ENCODE measurements around the gene PPP1R15A. TPM values are rescaled to one million over a fixed set of nuclear protein-coding genes. Genes with fewer than 3 reads are reported as not detected.
"Not testable (repeated sequence)": the region's sequence is repeated elsewhere in the genome, so short reads cannot be mapped to it uniquely, and the experiment has no call there.

The PPP1R15A gene
- polyA plus RNA-seq, 5 donors: 38.6 to 72.3 (median 53.5) TPM

DNA sequence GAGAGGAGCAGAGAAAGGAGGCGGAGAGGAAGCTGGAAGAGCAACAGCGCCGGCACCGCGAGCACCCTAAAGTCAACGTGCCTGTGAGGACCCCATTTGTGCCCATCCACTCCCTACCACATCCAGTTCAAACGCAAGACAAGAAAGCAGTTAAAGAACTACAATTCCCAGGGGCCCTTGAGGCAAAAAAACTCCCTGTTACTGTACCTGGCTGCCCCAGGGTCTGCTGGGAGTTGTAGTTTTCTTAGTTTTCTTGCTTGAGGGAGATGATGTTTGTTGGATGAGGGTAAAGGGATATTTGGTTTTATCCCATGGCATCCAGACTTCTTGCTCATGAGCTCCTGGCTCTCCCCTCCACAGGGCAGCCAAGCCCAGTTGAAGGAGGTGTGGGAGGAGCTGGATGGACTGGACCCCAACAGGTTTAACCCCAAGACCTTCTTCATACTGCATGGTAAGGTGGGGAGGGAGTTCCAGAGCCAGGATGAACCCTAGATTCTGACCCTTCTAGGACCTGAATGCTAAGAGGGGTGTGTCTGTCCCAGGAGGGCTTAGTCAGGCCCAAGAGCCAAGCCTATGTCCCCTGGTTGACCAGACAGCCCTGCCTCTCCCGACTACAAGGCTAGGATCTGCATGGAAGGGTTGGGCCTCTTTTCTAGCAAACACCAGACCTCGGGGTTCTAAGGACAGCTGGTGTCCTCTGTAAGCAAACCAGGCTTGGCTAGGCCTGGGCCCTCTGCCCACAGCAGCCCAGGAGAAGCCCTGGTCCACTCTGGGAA lies 41.1 kb downstream of the PPP1R15A start:
- DNase-seq: no peak

DNA sequence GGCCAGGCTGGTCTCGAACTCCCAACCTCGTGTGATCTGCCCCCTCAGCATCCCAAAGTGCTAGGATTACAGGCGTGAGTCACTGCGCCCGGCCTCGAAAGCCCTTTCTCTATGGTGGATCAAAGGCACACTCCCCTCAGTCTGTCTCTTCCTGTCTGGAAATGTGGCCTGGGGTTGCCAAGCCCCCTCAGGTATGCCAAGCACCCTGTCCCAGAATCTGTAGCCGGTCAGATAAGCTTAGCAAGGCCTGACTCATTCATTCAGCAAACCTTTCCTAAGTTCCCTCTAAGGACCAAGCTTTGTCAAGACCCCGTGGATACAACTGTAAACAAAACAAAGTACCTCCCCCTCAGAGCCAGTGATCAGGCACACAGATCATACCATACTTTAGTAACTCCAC lies 42.0 kb downstream of the PPP1R15A start:
- no peak for DNase-seq

DNA sequence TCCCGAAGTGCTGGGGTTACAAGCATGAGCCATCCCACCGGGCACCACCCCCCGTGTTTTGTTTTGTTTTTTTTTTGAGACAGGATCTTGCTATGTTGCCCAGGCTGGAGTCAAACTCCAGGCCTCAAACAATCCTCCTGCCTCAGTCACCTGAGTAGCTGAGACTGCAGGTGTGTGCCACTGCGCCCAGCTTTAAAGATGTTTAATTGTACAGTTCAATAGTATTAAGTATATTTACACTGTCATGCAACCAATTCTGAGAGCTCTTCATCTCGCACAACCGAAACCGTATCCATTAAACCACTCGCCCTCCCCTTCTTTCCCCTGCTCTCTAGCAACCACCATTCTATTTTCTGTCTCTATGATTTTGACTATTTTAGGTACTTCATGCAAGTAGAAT lies 43.5 kb downstream of the PPP1R15A start:
- no peak for DNase-seq

DNA sequence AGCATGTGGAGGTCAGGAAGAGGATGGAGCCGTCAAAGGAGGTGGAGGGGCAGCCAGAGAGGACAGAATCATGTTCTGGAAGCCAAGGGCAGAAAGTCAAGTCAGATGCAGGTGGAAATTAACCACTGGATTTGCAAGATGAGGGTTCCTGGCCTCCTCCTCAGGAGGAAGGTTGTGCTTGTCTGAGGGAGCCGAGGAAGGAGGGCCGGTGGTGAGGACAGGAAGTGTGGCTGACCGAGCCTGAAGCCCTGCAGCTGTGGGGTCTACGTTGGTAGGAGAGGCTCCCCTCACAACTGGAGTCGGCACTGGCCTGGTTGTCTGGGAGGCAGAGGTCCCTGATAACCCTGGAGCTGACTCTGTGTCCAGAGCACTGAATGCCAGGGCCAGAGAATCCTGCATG lies 45.9 kb downstream of the PPP1R15A start:
- DNase-seq: no peak

DNA sequence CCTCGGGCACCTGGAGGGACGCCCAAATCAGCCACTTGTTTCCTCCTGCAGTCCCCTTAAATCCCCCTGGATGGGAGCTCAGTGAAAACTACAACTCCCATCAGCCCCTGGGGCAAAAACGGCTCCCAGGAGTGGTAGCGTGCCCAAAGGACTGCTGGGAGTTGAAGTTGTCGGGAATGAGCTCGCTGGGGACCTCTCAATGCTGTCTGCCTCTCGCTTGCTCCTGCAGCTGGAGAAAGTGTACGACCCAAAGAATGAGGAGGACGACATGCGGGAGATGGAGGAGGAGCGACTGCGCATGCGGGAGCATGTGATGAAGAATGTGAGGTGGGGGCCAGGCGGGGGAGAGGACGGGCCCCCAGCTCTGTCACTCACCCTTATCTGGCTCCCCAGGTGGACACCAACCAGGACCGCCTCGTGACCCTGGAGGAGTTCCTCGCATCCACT lies 46.6 kb downstream of the PPP1R15A start:
- no peak for DNase-seq

DNA sequence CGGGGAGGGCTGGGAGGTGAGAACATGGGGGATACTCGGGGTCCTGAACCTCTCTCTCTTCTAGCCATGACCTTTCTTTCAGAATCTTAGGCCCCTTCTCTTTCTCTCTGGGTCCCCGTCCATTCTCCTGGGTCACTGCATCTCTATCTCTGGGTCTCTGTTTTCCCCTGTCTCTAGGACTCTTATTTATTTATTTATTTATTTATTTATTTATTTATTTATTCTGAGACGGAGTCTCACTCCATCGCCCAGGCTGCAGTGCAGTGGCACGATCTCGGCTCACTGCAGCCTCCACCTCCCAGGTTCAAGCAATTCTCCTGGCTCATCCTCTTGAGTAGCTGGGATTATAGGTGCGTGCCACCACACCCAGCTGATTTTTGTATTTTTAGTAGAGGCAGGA lies 47.0 kb downstream of the PPP1R15A start:
- not testable (repeated sequence) for DNase-seq

DNA sequence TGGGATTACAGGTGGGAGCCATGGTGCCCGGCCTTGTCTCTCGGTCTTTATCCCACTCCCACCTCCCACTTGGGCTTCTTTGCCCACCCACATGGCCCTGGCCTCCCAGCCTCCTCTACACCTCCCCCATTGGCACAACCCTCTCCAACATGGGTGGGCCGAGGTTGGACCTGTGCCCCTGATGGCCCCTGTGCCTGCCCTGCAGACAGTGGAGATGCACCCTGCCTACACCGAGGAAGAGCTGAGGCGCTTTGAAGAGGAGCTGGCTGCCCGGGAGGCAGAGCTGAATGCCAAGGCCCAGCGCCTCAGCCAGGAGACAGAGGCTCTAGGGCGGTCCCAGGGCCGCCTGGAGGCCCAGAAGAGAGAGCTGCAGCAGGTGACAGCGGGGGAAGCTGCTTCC lies 48.7 kb downstream of the PPP1R15A start:
- no peak for DNase-seq

DNA sequence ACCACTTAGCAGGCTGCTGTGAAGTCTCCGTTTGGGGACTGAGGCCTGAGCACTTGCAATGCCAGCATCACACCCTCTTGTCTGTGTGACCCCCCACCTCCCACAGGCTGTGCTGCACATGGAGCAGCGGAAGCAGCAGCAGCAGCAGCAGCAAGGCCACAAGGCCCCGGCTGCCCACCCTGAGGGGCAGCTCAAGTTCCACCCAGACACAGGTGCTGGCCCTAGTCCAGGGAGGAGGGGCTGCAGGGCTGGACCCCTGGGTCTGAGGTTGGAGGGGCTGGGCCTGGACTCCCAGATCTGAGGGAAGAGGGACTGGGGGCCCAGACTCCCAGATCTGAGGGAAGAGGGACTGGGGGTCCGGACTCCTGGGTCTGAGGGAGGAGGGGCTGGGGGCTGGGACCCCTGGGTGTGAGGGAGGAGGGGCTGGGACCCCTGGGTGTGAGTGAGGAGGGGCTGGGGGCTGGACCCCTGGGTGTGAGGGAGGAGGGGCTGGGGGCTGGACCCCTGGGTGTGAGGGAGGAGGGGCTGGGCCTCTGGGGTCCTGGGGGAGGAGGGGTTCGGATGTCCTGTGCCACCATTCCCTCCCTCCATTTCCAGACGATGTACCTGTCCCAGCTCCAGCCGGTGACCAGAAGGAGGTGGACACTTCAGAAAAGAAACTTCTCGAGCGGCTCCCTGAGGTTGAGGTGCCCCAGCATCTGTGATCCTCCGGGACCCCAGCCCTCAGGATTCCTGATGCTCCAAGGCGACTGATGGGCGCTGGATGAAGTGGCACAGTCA lies 49.7 kb downstream of the PPP1R15A start:
- no peak for DNase-seq

DNA sequence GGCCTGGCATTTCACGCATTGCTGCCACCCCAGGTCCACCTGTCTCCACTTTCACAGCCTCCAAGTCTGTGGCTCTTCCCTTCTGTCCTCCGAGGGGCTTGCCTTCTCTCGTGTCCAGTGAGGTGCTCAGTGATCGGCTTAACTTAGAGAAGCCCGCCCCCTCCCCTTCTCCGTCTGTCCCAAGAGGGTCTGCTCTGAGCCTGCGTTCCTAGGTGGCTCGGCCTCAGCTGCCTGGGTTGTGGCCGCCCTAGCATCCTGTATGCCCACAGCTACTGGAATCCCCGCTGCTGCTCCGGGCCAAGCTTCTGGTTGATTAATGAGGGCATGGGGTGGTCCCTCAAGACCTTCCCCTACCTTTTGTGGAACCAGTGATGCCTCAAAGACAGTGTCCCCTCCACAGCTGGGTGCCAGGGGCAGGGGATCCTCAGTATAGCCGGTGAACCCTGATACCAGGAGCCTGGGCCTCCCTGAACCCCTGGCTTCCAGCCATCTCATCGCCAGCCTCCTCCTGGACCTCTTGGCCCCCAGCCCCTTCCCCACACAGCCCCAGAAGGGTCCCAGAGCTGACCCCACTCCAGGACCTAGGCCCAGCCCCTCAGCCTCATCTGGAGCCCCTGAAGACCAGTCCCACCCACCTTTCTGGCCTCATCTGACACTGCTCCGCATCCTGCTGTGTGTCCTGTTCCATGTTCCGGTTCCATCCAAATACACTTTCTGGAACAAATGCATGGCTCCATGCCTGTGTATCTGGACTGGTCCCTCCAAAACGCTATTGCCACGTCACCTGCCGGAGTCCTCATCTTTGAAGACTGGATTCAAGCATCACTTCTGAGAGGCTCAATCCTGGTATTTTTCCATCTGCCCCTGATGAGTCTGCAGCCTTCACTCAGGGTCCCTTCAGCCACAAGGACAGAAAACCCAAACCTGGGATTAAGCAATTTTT lies 50.6 kb downstream of the PPP1R15A start:
- DNase-seq: no peak

DNA sequence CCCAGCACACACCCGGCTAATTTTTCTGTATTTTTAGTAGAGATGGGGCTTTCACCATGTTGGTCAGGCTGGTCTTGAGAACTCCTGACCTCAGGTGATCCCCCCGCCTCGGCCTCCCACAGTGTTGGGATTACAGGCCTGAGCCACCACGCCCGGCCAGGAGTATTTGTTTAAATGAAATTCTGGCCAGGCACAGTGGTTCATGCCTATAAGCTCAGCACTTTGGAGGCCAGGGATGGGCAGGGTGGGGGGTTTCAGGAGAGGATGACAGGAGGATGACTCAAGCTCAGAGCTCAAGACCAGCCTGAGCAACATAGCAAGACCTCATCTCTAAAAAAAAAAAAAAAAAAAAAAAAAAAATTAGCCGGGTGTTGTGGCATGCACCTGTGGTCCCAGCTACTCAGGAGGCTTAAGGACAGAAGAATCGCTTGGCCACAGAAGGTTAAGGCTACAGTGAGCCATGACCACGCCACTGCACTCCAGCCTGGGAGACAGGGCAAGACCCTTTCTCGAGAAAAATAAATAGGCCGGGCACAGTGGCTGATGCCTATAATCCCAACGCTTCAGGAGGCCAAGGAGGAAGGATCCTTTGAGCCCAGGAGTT lies 53.1 kb downstream of the PPP1R15A start:
- DNase-seq: no peak

Other genes starting within 250 kb of the PPP1R15A start
- 10 to 100 TPM in 3 of 5 donors, 1 to 10 TPM in 2; 6.3 to 14.0 (median 10.5) TPM for gene DBP, start 235.0 kb upstream of the PPP1R15A start, polyA plus RNA-seq (ENCODE audit: insufficient read depth in 1 of 5, insufficient read length in 5 of 5, low replicate concordance in 1 of 5)
- gene CA11, start 226.2 kb upstream of the PPP1R15A start, polyA plus RNA-seq (ENCODE audit: insufficient read depth in 1 of 5, insufficient read length in 5 of 5, low replicate concordance in 1 of 5): 1 to 10 TPM; 3.8 to 7.5 (median 5.7) TPM
- 1 to 10 TPM in 3 of 5 donors, under 1 TPM in 2; 0.43 to 2.2 (median 1.5) TPM for gene NTN5, start 199.4 kb upstream of the PPP1R15A start, polyA plus RNA-seq (ENCODE audit: insufficient read depth in 1 of 5, insufficient read length in 5 of 5, low replicate concordance in 1 of 5)
- gene FUT2, start 176.4 kb upstream of the PPP1R15A start, polyA plus RNA-seq (ENCODE audit: insufficient read depth in 1 of 5, insufficient read length in 5 of 5, low replicate concordance in 1 of 5): 1 to 10 TPM; 1.5 to 3.2 (median 2.3) TPM
- gene MAMSTR, start 152.7 kb upstream of the PPP1R15A start, polyA plus RNA-seq (ENCODE audit: insufficient read depth in 1 of 5, insufficient read length in 5 of 5, low replicate concordance in 1 of 5): 10 to 100 TPM in 1 of 5 donors, 1 to 10 TPM in 4; 4.3 to 11.8 (median 4.6) TPM
- gene RASIP1, start 131.8 kb upstream of the PPP1R15A start, polyA plus RNA-seq (ENCODE audit: insufficient read depth in 1 of 5, insufficient read length in 5 of 5, low replicate concordance in 1 of 5): 10 to 100 TPM; 14.6 to 29.8 (median 17.7) TPM
- 1 to 10 TPM in 4 of 5 donors, under 1 TPM in 1; 0.40 to 2.1 (median 1.6) TPM for gene IZUMO1, start 125.5 kb upstream of the PPP1R15A start, polyA plus RNA-seq (ENCODE audit: insufficient read depth in 1 of 5, insufficient read length in 5 of 5, low replicate concordance in 1 of 5)
- gene FUT1, start 119.8 kb upstream of the PPP1R15A start, polyA plus RNA-seq (ENCODE audit: insufficient read depth in 1 of 5, insufficient read length in 5 of 5, low replicate concordance in 1 of 5): 1 to 10 TPM; 4.5 to 7.0 (median 5.8) TPM
- not detected for gene FGF21, start 116.9 kb upstream of the PPP1R15A start, polyA plus RNA-seq (ENCODE audit: insufficient read depth in 1 of 5, insufficient read length in 5 of 5, low replicate concordance in 1 of 5)
- gene BCAT2, start 61.4 kb upstream of the PPP1R15A start, polyA plus RNA-seq (ENCODE audit: insufficient read depth in 1 of 5, insufficient read length in 5 of 5, low replicate concordance in 1 of 5): 10 to 100 TPM; 33.3 to 58.9 (median 42.9) TPM
- 1 to 10 TPM; 6.9 to 9.9 (median 8.6) TPM for gene HSD17B14, start 35.9 kb upstream of the PPP1R15A start, polyA plus RNA-seq (ENCODE audit: insufficient read depth in 1 of 5, insufficient read length in 5 of 5, low replicate concordance in 1 of 5)
- 10 to 100 TPM; 12.9 to 23.2 (median 15.5) TPM for gene PLEKHA4, start 3.8 kb upstream of the PPP1R15A start, polyA plus RNA-seq (ENCODE audit: insufficient read depth in 1 of 5, insufficient read length in 5 of 5, low replicate concordance in 1 of 5)
- 1 to 10 TPM in 3 of 5 donors, under 1 TPM in 2; 0.70 to 1.5 (median 1.3) TPM for gene TULP2, start 26.3 kb downstream of the PPP1R15A start, polyA plus RNA-seq (ENCODE audit: insufficient read depth in 1 of 5, insufficient read length in 5 of 5, low replicate concordance in 1 of 5)
- gene NUCB1, start 27.9 kb downstream of the PPP1R15A start, polyA plus RNA-seq (ENCODE audit: insufficient read depth in 1 of 5, insufficient read length in 5 of 5, low replicate concordance in 1 of 5): 100 to 1,000 TPM; 137 to 239 (median 180) TPM
- 1 to 10 TPM in 4 of 5 donors, under 1 TPM in 1; 0.80 to 2.4 (median 1.6) TPM for gene DHDH, start 61.3 kb downstream of the PPP1R15A start, polyA plus RNA-seq (ENCODE audit: insufficient read depth in 1 of 5, insufficient read length in 5 of 5, low replicate concordance in 1 of 5)
- gene BAX, start 82.5 kb downstream of the PPP1R15A start, polyA plus RNA-seq (ENCODE audit: insufficient read depth in 1 of 5, insufficient read length in 5 of 5, low replicate concordance in 1 of 5): 10 to 100 TPM; 41.9 to 96.2 (median 62.0) TPM
- 1,000 to 10,000 TPM; 1,127 to 1,622 (median 1,142) TPM for gene FTL, start 92.9 kb downstream of the PPP1R15A start, polyA plus RNA-seq (ENCODE audit: insufficient read depth in 1 of 5, insufficient read length in 5 of 5, low replicate concordance in 1 of 5)
- 10 to 100 TPM; 36.9 to 54.5 (median 44.4) TPM for gene GYS1, start 120.9 kb downstream of the PPP1R15A start, polyA plus RNA-seq (ENCODE audit: insufficient read depth in 1 of 5, insufficient read length in 5 of 5, low replicate concordance in 1 of 5)
- 10 to 100 TPM; 58.1 to 98.7 (median 76.1) TPM for gene RUVBL2, start 121.5 kb downstream of the PPP1R15A start, polyA plus RNA-seq (ENCODE audit: insufficient read depth in 1 of 5, insufficient read length in 5 of 5, low replicate concordance in 1 of 5)
- under 1 TPM in 1 of 5 donors, not detected in 4; 0.23 TPM for gene LHB, start 144.7 kb downstream of the PPP1R15A start, polyA plus RNA-seq (ENCODE audit: insufficient read depth in 1 of 5, insufficient read length in 5 of 5, low replicate concordance in 1 of 5)
- gene CGB3, start 151.9 kb downstream of the PPP1R15A start, polyA plus RNA-seq (ENCODE audit: insufficient read depth in 1 of 5, insufficient read length in 5 of 5, low replicate concordance in 1 of 5): not detected
- gene CGB2, start 159.5 kb downstream of the PPP1R15A start, polyA plus RNA-seq (ENCODE audit: insufficient read depth in 1 of 5, insufficient read length in 5 of 5, low replicate concordance in 1 of 5): not detected
- not detected for gene CGB1, start 164.5 kb downstream of the PPP1R15A start, polyA plus RNA-seq (ENCODE audit: insufficient read depth in 1 of 5, insufficient read length in 5 of 5, low replicate concordance in 1 of 5)
- under 1 TPM in 2 of 5 donors, not detected in 3; 0.30 to 0.59 TPM for gene CGB5, start 171.4 kb downstream of the PPP1R15A start, polyA plus RNA-seq (ENCODE audit: insufficient read depth in 1 of 5, insufficient read length in 5 of 5, low replicate concordance in 1 of 5)
- gene CGB8, start 176.7 kb downstream of the PPP1R15A start, polyA plus RNA-seq (ENCODE audit: insufficient read depth in 1 of 5, insufficient read length in 5 of 5, low replicate concordance in 1 of 5): under 1 TPM in 1 of 5 donors, not detected in 4; 0.31 TPM
- gene CGB7, start 185.3 kb downstream of the PPP1R15A start, polyA plus RNA-seq (ENCODE audit: insufficient read depth in 1 of 5, insufficient read length in 5 of 5, low replicate concordance in 1 of 5): under 1 TPM in 4 of 5 donors, not detected in 1; 0.22 to 0.41 (median 0.35) TPM
- 1 to 10 TPM in 3 of 5 donors, under 1 TPM in 2; 0.31 to 1.6 (median 1.1) TPM for gene NTF4, start 192.4 kb downstream of the PPP1R15A start, polyA plus RNA-seq (ENCODE audit: insufficient read depth in 1 of 5, insufficient read length in 5 of 5, low replicate concordance in 1 of 5)
- gene KCNA7, start 200.3 kb downstream of the PPP1R15A start, polyA plus RNA-seq (ENCODE audit: insufficient read depth in 1 of 5, insufficient read length in 5 of 5, low replicate concordance in 1 of 5): under 1 TPM; 0.04 to 0.18 (median 0.06) TPM
- 100 to 1,000 TPM; 292 to 376 (median 365) TPM for gene SNRNP70, start 213.0 kb downstream of the PPP1R15A start, polyA plus RNA-seq (ENCODE audit: insufficient read depth in 1 of 5, insufficient read length in 5 of 5, low replicate concordance in 1 of 5)
- 10 to 100 TPM in 2 of 5 donors, 1 to 10 TPM in 3; 6.4 to 14.5 (median 8.3) TPM for gene LIN7B, start 241.9 kb downstream of the PPP1R15A start, polyA plus RNA-seq (ENCODE audit: insufficient read depth in 1 of 5, insufficient read length in 5 of 5, low replicate concordance in 1 of 5)
- gene C19orf73, start 246.7 kb downstream of the PPP1R15A start, polyA plus RNA-seq (ENCODE audit: insufficient read depth in 1 of 5, insufficient read length in 5 of 5, low replicate concordance in 1 of 5): under 1 TPM in 3 of 5 donors, not detected in 2; 0.24 to 0.39 (median 0.28) TPM
- gene PPFIA3, start 247.1 kb downstream of the PPP1R15A start, polyA plus RNA-seq (ENCODE audit: insufficient read depth in 1 of 5, insufficient read length in 5 of 5, low replicate concordance in 1 of 5): 10 to 100 TPM in 1 of 5 donors, 1 to 10 TPM in 4; 4.7 to 10.4 (median 7.1) TPM

Data from right lung (tissue), 5 donors.